ENCODE data around the gene OR4E1.
"Not testable (repeated sequence)": the region's sequence is repeated elsewhere in the genome, so short reads cannot be mapped to it uniquely, and the experiment has no call there.

Gene OR4E1

GRCh38 chr14:21652209-21652808 is 21.3 kb downstream of the OR4E1 start:
- DNase-seq (ENCODE audit: low spot score) = no peak

DNA sequence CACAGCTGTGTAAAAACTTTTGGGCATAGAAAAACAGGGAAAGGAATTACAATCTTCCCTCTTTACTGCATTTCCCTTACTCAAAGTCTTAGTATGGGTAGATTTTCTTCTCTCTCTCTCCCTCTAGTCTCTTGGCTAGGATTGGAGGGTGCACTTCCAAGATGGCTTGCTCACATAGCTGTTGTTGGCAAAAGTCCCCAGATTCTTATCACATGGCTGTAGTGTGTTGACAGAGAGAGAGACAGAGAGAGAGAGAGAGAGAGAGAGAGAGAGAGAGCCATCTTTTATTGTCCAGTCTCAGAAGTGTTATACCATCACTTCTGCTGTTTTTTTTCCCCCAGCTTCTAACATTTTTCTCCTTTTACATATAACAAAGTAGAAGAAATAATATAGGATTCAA is 26.2 kb downstream of the OR4E1 start:
- no peak for DNase-seq (ENCODE audit: low spot score)

DNA sequence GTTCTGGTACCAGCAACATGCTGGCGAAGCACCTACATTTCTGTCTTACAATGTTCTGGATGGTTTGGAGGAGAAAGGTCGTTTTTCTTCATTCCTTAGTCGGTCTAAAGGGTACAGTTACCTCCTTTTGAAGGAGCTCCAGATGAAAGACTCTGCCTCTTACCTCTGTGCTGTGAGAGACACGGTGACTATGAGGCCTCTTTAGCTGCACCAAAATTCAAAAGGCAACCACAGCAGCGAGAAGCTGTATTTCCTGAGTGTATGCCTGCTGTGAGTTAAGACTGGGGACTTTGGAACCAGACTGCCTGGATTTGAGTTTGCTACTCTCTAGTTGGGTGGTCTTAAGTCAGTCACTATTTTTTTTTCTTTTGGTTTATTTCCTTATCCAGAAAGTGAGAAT is 30.2 kb downstream of the OR4E1 start:
- no peak for DNase-seq (ENCODE audit: low spot score)

- no peak for DNase-seq (ENCODE audit: low spot score)
These were observed 30.9 kb downstream of the OR4E1 start for GRCh38 chr14:21642683-21643082.

DNA sequence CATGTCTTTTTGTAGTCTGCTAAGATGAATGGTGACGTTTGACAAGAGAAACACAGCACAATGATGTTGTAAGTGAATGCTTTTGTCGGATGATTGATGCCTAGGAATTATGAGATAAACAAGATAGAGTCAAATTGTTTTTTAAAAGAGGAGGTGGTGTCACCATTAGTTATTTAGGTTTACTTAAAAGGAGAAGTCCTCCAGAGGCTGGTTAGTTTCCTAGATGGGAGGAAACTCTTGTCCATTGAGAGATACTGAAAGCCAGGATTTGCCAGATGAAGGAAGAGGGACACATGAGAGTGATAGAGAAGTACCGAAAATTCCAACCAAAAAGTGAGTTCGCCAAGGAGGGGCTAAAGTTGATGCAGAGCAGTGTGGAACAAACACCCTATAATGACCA is 38.8 kb downstream of the OR4E1 start, which contains the start of gene OR10G2:
Gene OR10G2 (minus strand): TSS at position 101 of the 400 bp plus-strand sequence. CDS start 98 bp downstream, at position 3.
- no peak for DNase-seq (ENCODE audit: low spot score)

- no peak for DNase-seq (ENCODE audit: low spot score)
These were observed 42.5 kb downstream of the OR4E1 start for GRCh38 chr14:21631084-21631483.

GRCh38 chr14:21630503-21630902 is 43.1 kb downstream of the OR4E1 start:
- DNase-seq (ENCODE audit: low spot score) = not testable (repeated sequence)

GRCh38 chr14:21626491-21627230 is 47.0 kb downstream of the OR4E1 start:
- peak; percentile 36 for DNase-seq (ENCODE audit: low spot score)

Measured in RKO (cell line).